Measurements from ENCODE around the gene SLCO4A1.

- TF ChIP-seq CTCF (IDR thresholded peaks at IDR 0.05 in 2 of 3, conservative IDR thresholded peaks at IDR 0.05 in 1 of 3; ENCODE audit: insufficient read depth in 2 of 3, low read depth in 1 of 3, low read length in 3 of 3) = peak in 2 of 3 experiments; percentile 27 to 42; a peak in 3 of 6 replicates
- TF ChIP-seq, protein P1, sequence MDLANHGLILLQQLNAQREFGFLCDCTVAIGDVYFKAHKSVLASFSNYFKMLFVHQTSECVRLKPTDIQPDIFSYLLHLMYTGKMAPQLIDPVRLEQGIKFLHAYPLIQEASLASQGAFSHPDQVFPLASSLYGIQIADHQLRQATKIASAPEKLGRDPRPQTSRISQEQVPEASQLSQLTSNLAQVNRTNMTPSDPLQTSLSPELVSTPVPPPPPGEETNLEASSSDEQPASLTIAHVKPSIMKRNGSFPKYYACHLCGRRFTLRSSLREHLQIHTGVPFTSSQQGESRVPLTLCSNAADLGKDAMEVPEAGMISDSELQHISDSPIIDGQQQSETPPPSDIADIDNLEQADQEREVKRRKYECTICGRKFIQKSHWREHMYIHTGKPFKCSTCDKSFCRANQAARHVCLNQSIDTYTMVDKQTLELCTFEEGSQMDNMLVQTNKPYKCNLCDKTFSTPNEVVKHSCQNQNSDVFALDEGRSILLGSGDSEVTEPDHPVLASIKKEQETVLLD (IDR thresholded peaks at IDR 0.05) = no peak
- TF ChIP-seq, protein P2, sequence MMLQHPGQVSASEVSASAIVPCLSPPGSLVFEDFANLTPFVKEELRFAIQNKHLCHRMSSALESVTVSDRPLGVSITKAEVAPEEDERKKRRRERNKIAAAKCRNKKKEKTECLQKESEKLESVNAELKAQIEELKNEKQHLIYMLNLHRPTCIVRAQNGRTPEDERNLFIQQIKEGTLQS (IDR thresholded peaks at IDR 0.05) = no peak
- TF ChIP-seq, protein P2 (CRISPR knock-in tag; conservative IDR thresholded peaks at IDR 0.05) = no peak
Measured at GRCh38 chr20:62707921-62708521, 65.7 kb downstream of the SLCO4A1 start.

All from K562 (cell line).